ENCODE measurements around the gene DNAI4. TPM values are rescaled to one million over a fixed set of nuclear protein-coding genes. Genes with fewer than 3 reads are reported as not detected.
A peak's percentile ranks its signal among the peaks of the same experiment; 100 is the strongest.

The DNAI4 gene
- total RNA-seq, 1 experiment from 2014 or later, result 7.2 TPM

DNA sequence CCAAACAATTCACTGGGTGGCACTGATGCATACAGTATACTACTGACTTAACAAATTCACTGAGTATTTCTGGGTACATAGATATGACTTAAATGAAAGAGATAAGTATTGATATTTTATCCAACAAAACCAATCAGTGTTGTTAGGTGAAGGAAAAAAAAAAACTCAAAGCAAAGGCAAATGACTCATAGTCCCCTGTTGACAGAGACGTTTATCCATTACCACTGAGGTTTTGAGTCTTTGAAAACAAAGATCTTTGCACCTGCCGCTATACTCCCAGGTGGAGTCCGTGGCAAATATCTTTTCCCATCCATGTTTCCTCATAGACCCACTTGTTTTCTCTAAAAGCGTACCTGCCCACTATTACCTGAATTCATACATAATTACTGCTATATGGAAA, 154.0 kb downstream of the DNAI4 start:
- in situ Hi-C loops (cut with HindIII; ENCODE audit: low pct_unique_long_range_greater_than_20kb, low sequenced_read_pairs) (no loop called here), intact Hi-C loops (cut with micrococcal nuclease; ENCODE audit: unreplicated experiment) (no loop called here)
- no peaks in the 10 kb centered on the region for H3K36me3 ChIP-seq (ENCODE audit: control insufficient read depth, insufficient read depth, low read length)
- no peak overlapping the region for H3K4me3 ChIP-seq (ENCODE audit: low read depth in 2 of 2, low read length in 2 of 2)
- H3K9me3 ChIP-seq (ENCODE audit: control insufficient read depth, insufficient read depth, low read depth, low read length), result no peaks in the 10 kb centered on the region
- CTCF ChIA-PET, result no interaction called here
- no peaks in the 10 kb centered on the region for H3K4me1 ChIP-seq (ENCODE audit: control insufficient read depth, insufficient read depth, low read length)
- ATAC-seq (no peak), DNase-seq (ENCODE audit: low read depth, low spot score) (no peak)
- BruUV-seq (replicated peaks), result no TSS peak
- TF ChIP-seq, protein P1, sequence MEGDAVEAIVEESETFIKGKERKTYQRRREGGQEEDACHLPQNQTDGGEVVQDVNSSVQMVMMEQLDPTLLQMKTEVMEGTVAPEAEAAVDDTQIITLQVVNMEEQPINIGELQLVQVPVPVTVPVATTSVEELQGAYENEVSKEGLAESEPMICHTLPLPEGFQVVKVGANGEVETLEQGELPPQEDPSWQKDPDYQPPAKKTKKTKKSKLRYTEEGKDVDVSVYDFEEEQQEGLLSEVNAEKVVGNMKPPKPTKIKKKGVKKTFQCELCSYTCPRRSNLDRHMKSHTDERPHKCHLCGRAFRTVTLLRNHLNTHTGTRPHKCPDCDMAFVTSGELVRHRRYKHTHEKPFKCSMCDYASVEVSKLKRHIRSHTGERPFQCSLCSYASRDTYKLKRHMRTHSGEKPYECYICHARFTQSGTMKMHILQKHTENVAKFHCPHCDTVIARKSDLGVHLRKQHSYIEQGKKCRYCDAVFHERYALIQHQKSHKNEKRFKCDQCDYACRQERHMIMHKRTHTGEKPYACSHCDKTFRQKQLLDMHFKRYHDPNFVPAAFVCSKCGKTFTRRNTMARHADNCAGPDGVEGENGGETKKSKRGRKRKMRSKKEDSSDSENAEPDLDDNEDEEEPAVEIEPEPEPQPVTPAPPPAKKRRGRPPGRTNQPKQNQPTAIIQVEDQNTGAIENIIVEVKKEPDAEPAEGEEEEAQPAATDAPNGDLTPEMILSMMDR (IDR thresholded peaks at IDR 0.05), result no peak
- TF ChIP-seq POLR2AphosphoS5 (IDR thresholded peaks at IDR 0.05; ENCODE audit: low read depth, low read length) (no peak), SIN3A (IDR thresholded peaks at IDR 0.05; ENCODE audit: borderline replicate concordance, insufficient read depth, low read depth, low read length) (no peak), TCF7L2 (IDR thresholded peaks at IDR 0.05; ENCODE audit: low read depth, low read length) (no peak)
- TF ChIP-seq, protein P2, sequence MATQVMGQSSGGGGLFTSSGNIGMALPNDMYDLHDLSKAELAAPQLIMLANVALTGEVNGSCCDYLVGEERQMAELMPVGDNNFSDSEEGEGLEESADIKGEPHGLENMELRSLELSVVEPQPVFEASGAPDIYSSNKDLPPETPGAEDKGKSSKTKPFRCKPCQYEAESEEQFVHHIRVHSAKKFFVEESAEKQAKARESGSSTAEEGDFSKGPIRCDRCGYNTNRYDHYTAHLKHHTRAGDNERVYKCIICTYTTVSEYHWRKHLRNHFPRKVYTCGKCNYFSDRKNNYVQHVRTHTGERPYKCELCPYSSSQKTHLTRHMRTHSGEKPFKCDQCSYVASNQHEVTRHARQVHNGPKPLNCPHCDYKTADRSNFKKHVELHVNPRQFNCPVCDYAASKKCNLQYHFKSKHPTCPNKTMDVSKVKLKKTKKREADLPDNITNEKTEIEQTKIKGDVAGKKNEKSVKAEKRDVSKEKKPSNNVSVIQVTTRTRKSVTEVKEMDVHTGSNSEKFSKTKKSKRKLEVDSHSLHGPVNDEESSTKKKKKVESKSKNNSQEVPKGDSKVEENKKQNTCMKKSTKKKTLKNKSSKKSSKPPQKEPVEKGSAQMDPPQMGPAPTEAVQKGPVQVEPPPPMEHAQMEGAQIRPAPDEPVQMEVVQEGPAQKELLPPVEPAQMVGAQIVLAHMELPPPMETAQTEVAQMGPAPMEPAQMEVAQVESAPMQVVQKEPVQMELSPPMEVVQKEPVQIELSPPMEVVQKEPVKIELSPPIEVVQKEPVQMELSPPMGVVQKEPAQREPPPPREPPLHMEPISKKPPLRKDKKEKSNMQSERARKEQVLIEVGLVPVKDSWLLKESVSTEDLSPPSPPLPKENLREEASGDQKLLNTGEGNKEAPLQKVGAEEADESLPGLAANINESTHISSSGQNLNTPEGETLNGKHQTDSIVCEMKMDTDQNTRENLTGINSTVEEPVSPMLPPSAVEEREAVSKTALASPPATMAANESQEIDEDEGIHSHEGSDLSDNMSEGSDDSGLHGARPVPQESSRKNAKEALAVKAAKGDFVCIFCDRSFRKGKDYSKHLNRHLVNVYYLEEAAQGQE (IDR thresholded peaks at IDR 0.05; ENCODE audit: insufficient read depth in 1 of 2, low read depth in 2 of 2, low read length in 1 of 2), result no peak
- H3K27me3 ChIP-seq (ENCODE audit: control insufficient read depth, insufficient read depth, low read length), result 0 out of 2 replicates have a peak, but pooled peaks cover 2% of the 10 kb centered on the region
- POLR2A ChIA-PET, result no interaction called here
- H3K27ac ChIP-seq (ENCODE audit: low read length), result no peak overlapping the region

- DNase-seq (ENCODE audit: low read depth, low spot score) (no peak), ATAC-seq (no peak)
- Histone ChIP-seq H3K36me3 (ENCODE audit: control insufficient read depth, insufficient read depth, low read length) (no peaks in the 10 kb centered on the region), H3K4me3 (ENCODE audit: low read depth in 2 of 2, low read length in 2 of 2) (no peak overlapping the region), H3K27me3 (ENCODE audit: control insufficient read depth, insufficient read depth, low read length) (no peaks in the 10 kb centered on the region), H3K4me1 (ENCODE audit: control insufficient read depth, insufficient read depth, low read length) (no peaks in the 10 kb centered on the region), H3K9me3 (ENCODE audit: control insufficient read depth, insufficient read depth, low read depth, low read length) (no peaks in the 10 kb centered on the region), H3K27ac (ENCODE audit: low read length) (no peak overlapping the region)
- no TSS peak for BruUV-seq (replicated peaks)
- POLR2A ChIA-PET, result no interaction called here
- TF ChIP-seq SIN3A (IDR thresholded peaks at IDR 0.05; ENCODE audit: borderline replicate concordance, insufficient read depth, low read depth, low read length), result no peak
- CTCF ChIA-PET, result interaction anchor here (0.7 kb wide), 1 partner anchor 159 kb away, joined by 3 read pairs; no protein-coding TSS in a partner anchor
- intact Hi-C loops (cut with micrococcal nuclease; ENCODE audit: unreplicated experiment) (no loop called here), in situ Hi-C loops (cut with HindIII; ENCODE audit: low pct_unique_long_range_greater_than_20kb, low sequenced_read_pairs) (no loop called here)
These were observed 154.4 kb downstream of the DNAI4 start for GRCh38 chr1:66770240-66770639.

GRCh38 chr1:66769512-66770229, 155.0 kb downstream of the DNAI4 start:
- DNase-seq (ENCODE audit: low read depth, low spot score) (no peak), ATAC-seq (no peak)
- in situ Hi-C loops (cut with HindIII; ENCODE audit: low pct_unique_long_range_greater_than_20kb, low sequenced_read_pairs), result no loop called here

More at GRCh38 chr1:66769512-66770229, 155.0 kb downstream of the DNAI4 start:
- TF ChIP-seq, protein P1 (IDR thresholded peaks at IDR 0.05), result no peak
- TF ChIP-seq POLR2AphosphoS5 (IDR thresholded peaks at IDR 0.05; ENCODE audit: low read depth, low read length) (no peak), TCF7L2 (IDR thresholded peaks at IDR 0.05; ENCODE audit: low read depth, low read length) (no peak), SIN3A (IDR thresholded peaks at IDR 0.05; ENCODE audit: borderline replicate concordance, insufficient read depth, low read depth, low read length) (no peak)
- TF ChIP-seq, protein P2 (IDR thresholded peaks at IDR 0.05; ENCODE audit: insufficient read depth in 1 of 2, low read depth in 2 of 2, low read length in 1 of 2), result no peak
- H3K27ac ChIP-seq (ENCODE audit: low read length), result no peak overlapping the region
- no peaks in the 10 kb centered on the region for H3K36me3 ChIP-seq (ENCODE audit: control insufficient read depth, insufficient read depth, low read length)
- POLR2A ChIA-PET, result no interaction called here
- H3K9me3 ChIP-seq (ENCODE audit: control insufficient read depth, insufficient read depth, low read depth, low read length), result no peaks in the 10 kb centered on the region
- intact Hi-C loops (cut with micrococcal nuclease; ENCODE audit: unreplicated experiment), result loop anchor here (5.0 to 10.0 kb wide), 4 partner anchors 165 to 443 kb away; no protein-coding TSS in a partner anchor
- H3K27me3 ChIP-seq (ENCODE audit: control insufficient read depth, insufficient read depth, low read length), result no peaks in the 10 kb centered on the region
- CTCF ChIA-PET, result interaction anchor here (0.7 kb wide), 1 partner anchor 160 kb away, joined by 3 read pairs; no protein-coding TSS in a partner anchor
- no TSS peak for BruUV-seq (replicated peaks)
- H3K4me1 ChIP-seq (ENCODE audit: control insufficient read depth, insufficient read depth, low read length), result no peaks in the 10 kb centered on the region
- H3K4me3 ChIP-seq (ENCODE audit: low read depth in 2 of 2, low read length in 2 of 2), result 0 out of 4 replicates have a peak overlapping the region, but pooled peaks of 1 of the 2 experiments have one; percentile 10

Measured in Panc1 (cell line).